HepG2 (cell line): ENCODE measurements around the gene PCBP2. TPM values are rescaled to one million over a fixed set of nuclear protein-coding genes. Genes with fewer than 3 reads are reported as not detected.

ENCODE experiments used
- ATAC-seq: fragments of 200-7000 bp; cut with Tn5 transposase; 3 replicates; pipeline ENCODE4 v1.9.1; 2020; ENCODE audit warnings: mild to moderate bottlenecking, moderate library complexity
- BruUV-seq: library from RNA; stranded (reverse); fragments of 400-500 nt; replicated peaks from 2 replicates; lab custom pipeline; 2021; lab: Mats Ljungman, UMichigan
- CTCF ChIA-PET: fragments of 300-600 bp; formaldehyde crosslinking; extraction: SDS; loops from one replicate; lab custom pipeline; 2021; ENCODE audit warnings: low total read pairs, inconsistent platforms, low intra/inter-chr PET ratio; lab: Yijun Ruan, JAX
- POLR2A ChIA-PET: fragments of 350-600 bp; sonication (Branson Sonifier 250); formaldehyde crosslinking; loops from one replicate; lab custom pipeline; 2020; ENCODE audit warnings: antibody characterized with exemption, inconsistent platforms; lab: Yijun Ruan, JAX
- DNase-seq: peaks from one replicate; pipeline ENCODE4 v3.0.0-alpha.2; 2015; ENCODE audit warnings: low spot score
- FAIRE-seq: peaks from 3 replicates; lab custom pipeline; 2011; peaks lifted over from hg19 to GRCh38; lab: Jason Lieb, UNC
- H2AFZ ChIP-seq: one replicate; pipeline ENCODE4 v1.6.1; 2011; ENCODE audit warnings: low read length, inconsistent platforms
- H3K27ac ChIP-seq: fragments of 300-600 bp; 3 replicates; pipeline ENCODE4 v1.8.0; 2011; ENCODE audit warnings: mixed run types, mild to moderate bottlenecking, mixed read lengths, low read length, inconsistent platforms; ENCODE audit not compliant: insufficient read depth; ENCODE audit errors: extremely low read length
- H3K27me3 ChIP-seq, 2 experiments: fragments of 200-600 bp in 1 of 2; 2 replicates in 1 of 2; 3 replicates in 1 of 2; pipeline versions ENCODE4 v1.6.0 to v1.8.0; 2011; ENCODE audit warnings: low read length in 2 of 2, mild to moderate bottlenecking in 2 of 2, moderate library complexity in 2 of 2, inconsistent platforms in 1 of 2; ENCODE audit not compliant: insufficient read depth in 2 of 2, control insufficient read depth in 1 of 2
- H3K36me3 ChIP-seq, 2 experiments: fragments of 200-600 bp in 1 of 2; replicated peaks in 1 of 2; 2 replicates in 1 of 2; 3 replicates in 1 of 2; pipeline versions ENCODE4 v1.5.1 to v1.8.0; 2011; ENCODE audit warnings: low read length in 2 of 2, inconsistent platforms in 1 of 2; ENCODE audit not compliant: insufficient read depth in 2 of 2, control insufficient read depth in 1 of 2
- H3K4me1 ChIP-seq: 2 replicates; pipeline ENCODE4 v1.5.1; 2012; ENCODE audit warnings: low read length, inconsistent platforms; ENCODE audit not compliant: insufficient read depth
- H3K4me2 ChIP-seq: 2 replicates; pipeline ENCODE4 v1.6.0; 2011; ENCODE audit warnings: low read depth, low read length, inconsistent platforms
- H3K4me3 ChIP-seq, 3 experiments: fragments of 200-600 bp in 1 of 3; sonication (generic), shearing (Covaris generic) in 1 of 3; replicated peaks in 1 of 3; 2 replicates each; pipeline ENCODE4 v1.5.1; 2011 to 2016; ENCODE audit warnings: low read length in 3 of 3, inconsistent platforms in 2 of 3, low read depth in 2 of 3, mild to moderate bottlenecking in 2 of 3, control low read depth in 1 of 3, mixed read lengths in 1 of 3; ENCODE audit not compliant: insufficient read depth in 1 of 3
- H3K79me2 ChIP-seq: one replicate; pipeline ENCODE4 v1.6.1; 2011; ENCODE audit warnings: low read length, inconsistent platforms; ENCODE audit not compliant: insufficient read depth
- H3K9ac ChIP-seq: 2 replicates; pipeline ENCODE4 v1.6.0; 2011; ENCODE audit warnings: mild to moderate bottlenecking, low read depth, low read length, inconsistent platforms; ENCODE audit not compliant: insufficient read depth
- H3K9me3 ChIP-seq: 2 replicates; pipeline ENCODE4 v1.5.1; 2012; ENCODE audit warnings: mild to moderate bottlenecking, low read length
- H4K20me1 ChIP-seq: 2 replicates; pipeline ENCODE4 v1.6.0; 2011; ENCODE audit warnings: inconsistent platforms, mild to moderate bottlenecking, low read length, moderate library complexity; ENCODE audit not compliant: insufficient read depth
- CREB3 ChIP-seq: sonication (generic); formaldehyde crosslinking; IDR thresholded peaks from 2 replicates; pipeline ENCODE4 v1.5.0; 2020; ENCODE audit warnings: missing genetic modification reagents
- ETV5 ChIP-seq: IDR thresholded peaks from 2 replicates; pipeline ENCODE4 v1.6.1; 2018; ENCODE audit warnings: missing biosample characterization, missing genetic modification reagents, inconsistent platforms, borderline replicate concordance
- KLF12 ChIP-seq: sonication (generic); formaldehyde crosslinking; IDR thresholded peaks from 2 replicates; pipeline ENCODE4 v1.4.0; 2020; ENCODE audit warnings: missing genetic modification reagents, borderline replicate concordance
- THRA ChIP-seq: sonication (generic); formaldehyde crosslinking; IDR thresholded peaks from 2 replicates; pipeline ENCODE4 v1.4.0; 2020; ENCODE audit warnings: missing genetic modification reagents, borderline replicate concordance
- WIZ ChIP-seq: sonication (generic); formaldehyde crosslinking; IDR thresholded peaks from 2 replicates; pipeline ENCODE4 v1.5.1; 2020; ENCODE audit warnings: mild to moderate bottlenecking, missing genetic modification reagents
- WGBS: methylation state at CpG from one replicate; pipeline ENCODE4 v1.1.6; 2017; ENCODE audit warnings: low lambda C conversion rate; 5-methylcytosine and 5-hydroxymethylcytosine counted together
- in situ Hi-C: cut with HindIII; loops from 2 replicates; pipeline ENCODE4 v1.10.0; 2017; ENCODE audit warnings: low pct_unique_long_range_greater_than_20kb; ENCODE audit not compliant: extremely low pct_ligation_motif_present
- intact Hi-C: fragments of 100-400 bp; cut with micrococcal nuclease; formaldehyde crosslinking; loops from one replicate; pipeline ENCODE4 v1.10.0; 2022; ENCODE audit not compliant: unreplicated experiment
- polyA plus RNA-seq, 8 experiments: library from polyadenylated mRNA; depleted of rRNA in 3 of 8; stranded (reverse) in 7 of 8; unstranded in 1 of 8; fragments of >200 nt; fragmentation: Illumina TruSeq in 4 of 8; extraction: Trizol in 4 of 8; gene quantifications; 2 replicates each; pipeline versions ENCODE4 v1.2.1 to v1.2.3, GENCODE V29; 2011 to 2016; ENCODE audit warnings: low read depth in 4 of 8, missing spikeins in 1 of 8, mixed read lengths in 1 of 8; ENCODE audit not compliant: insufficient read depth in 1 of 8
- total RNA-seq, 5 experiments: library from RNA; depleted of rRNA; stranded (reverse); fragments of >200 nt; fragmentation: Illumina TruSeq; extraction: Trizol; gene quantifications; 2 replicates each; pipeline ENCODE4 v1.2.3, GENCODE V29; 2016; ENCODE audit warnings: low read depth in 1 of 5

PCBP2 gene
- total and polyA plus RNA-seq, 2 of the 13 experiments (the other 11 are each of a cell fraction or from before 2014, with no cell fraction given) = 154 to 345 TPM

GRCh38 chr12:53506881-53507602, 55.1 kb downstream of the PCBP2 start, which contains the start of gene NPFF:
TSS of gene NPFF (minus strand) at chr12:53507484. CDS start at chr12:53507474, 10 bp downstream.
- no peaks in the 10 kb centered on the region for H3K27me3 ChIP-seq
- BruUV-seq = no TSS peak
- no peak within 1 kb of the TSS for H2AFZ ChIP-seq
- no peak within 1 kb of the TSS for H3K4me3 ChIP-seq
- FAIRE-seq = no peak
- H3K9me3 ChIP-seq = no peaks in the 10 kb centered on the region
- in situ Hi-C loops (no loop called here), intact Hi-C loops (loop anchor here (5.0 kb wide), 1 partner anchor 35 kb away; no protein-coding TSS in a partner anchor)
- TF ChIP-seq KLF12 (CRISPR knock-in tag) (no peak), ETV5 (no peak), WIZ (CRISPR knock-in tag) (no peak), THRA (CRISPR knock-in tag) (no peak), CREB3 (CRISPR knock-in tag) (no peak)
- TF ChIP-seq, all 625 proteins: peak for 0
- DNase-seq (no peak), ATAC-seq (no peak)
- 97% methylated on average over 9 of the region's 9 CpGs for WGBS
- no peaks in the 10 kb centered on the region for H4K20me1 ChIP-seq
- H3K4me1 ChIP-seq = peaks cover 11% of the 10 kb centered on the region
- H3K9ac ChIP-seq = no peak within 1 kb of the TSS
- ChIA-PET CTCF (interaction anchor here (1.8 kb wide), 1 partner anchor 154 kb away, joined by 4 read pairs; no protein-coding TSS in a partner anchor), POLR2A (interaction anchor here (1.4 kb wide), 1 partner anchor 186 kb away, joined by 3 read pairs; the partner anchor contains the start of gene AAAS)
- H3K4me2 ChIP-seq = no peak within 1 kb of the TSS
- peaks cover 10 to 29% of the 10 kb centered on the region in 2 experiments; a peak in 4 of 5 replicates for H3K36me3 ChIP-seq
- peaks cover 9% of the 10 kb centered on the region for H3K79me2 ChIP-seq
- no peak within 1 kb of the TSS for H3K27ac ChIP-seq
